ENCODE data around the gene TMEM127.

- TF ChIP-seq CTCF (IDR thresholded peaks at IDR 0.05) (no peak), EP300 (IDR thresholded peaks at IDR 0.05) (no peak)
Measured at GRCh38 chr2:96209729-96210085, 56.1 kb downstream of the TMEM127 start.
